Stimulated activated CD4-positive, alpha-beta T cell treated with anti-CD3 and anti-CD28 coated beads, Interleukin-12 subunit alpha, Interleukin-12 subunit beta, amount 100 ng/mL, for 48 hours (primary cell): ENCODE results near the gene FGGY.
"Not testable (repeated sequence)": the region's sequence is repeated elsewhere in the genome, so short reads cannot be mapped to it uniquely, and the experiment has no call there.

ENCODE experiments used
- DNase-seq, 3 donors: peaks; one replicate each; pipeline ENCODE4 v3.0.0-alpha.2; 2020; ENCODE audit warnings: low read depth in 2 of 3, low spot score in 1 of 3

Gene FGGY

DNA sequence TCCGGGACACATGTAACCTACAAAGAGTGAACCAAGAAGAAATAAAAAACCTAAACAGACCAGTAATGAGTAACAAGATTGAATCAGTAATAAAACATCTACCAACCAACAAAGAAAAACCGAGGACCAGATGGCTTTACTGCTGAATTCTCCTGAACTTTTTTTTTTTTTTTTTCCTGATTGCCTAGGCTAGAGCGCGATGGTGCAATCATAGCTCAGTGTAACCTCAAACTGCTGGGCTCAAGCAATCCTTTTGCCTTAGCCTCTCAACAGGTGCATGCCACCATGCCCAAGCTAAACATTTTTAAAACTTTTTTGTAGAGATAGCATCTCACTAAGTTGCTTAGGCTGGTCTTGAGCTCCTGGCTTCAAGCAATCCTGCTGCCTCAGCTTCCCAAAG, 11.2 kb upstream of the FGGY start:
- no peak for DNase-seq

DNA sequence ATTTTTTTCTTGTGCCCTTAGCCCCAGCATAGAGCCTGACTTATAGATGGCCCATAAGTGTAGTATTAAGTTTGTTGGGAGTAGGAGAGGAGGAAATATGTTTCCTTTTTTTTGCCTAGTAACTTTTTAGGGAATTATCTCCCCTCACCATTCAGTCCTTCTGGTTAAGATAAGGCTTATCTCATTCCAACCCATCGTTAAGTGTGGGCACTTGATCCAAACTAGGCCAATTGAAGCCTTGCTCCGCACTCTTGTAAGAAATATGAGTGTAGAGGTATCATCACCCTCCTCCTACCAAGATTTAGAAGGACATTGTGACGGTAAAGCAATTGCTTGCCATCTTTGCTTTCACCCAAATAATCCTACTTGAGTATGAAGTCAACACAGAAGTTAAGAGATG, 8.8 kb upstream of the FGGY start:
- no peak for DNase-seq

DNA sequence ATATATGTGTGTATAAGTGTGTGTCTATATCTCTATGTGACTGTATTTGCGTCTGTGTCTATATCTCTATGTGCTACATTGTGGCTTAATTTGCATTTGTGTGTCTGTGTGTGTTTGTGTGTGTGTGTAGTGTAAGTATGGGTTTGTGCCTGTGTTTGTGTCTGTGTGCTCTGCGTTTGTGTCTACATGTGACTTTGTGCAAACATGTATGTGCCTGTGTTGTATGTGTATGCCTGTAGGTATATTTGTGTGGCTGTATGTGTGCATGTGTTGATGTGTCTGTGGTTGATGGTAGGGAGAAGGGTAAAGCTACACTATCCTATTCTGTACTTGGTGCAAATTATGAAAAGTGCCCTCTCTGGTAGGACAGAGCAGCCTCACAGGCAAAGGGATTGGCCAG, 7.3 kb upstream of the FGGY start:
- DNase-seq = no peak

DNA sequence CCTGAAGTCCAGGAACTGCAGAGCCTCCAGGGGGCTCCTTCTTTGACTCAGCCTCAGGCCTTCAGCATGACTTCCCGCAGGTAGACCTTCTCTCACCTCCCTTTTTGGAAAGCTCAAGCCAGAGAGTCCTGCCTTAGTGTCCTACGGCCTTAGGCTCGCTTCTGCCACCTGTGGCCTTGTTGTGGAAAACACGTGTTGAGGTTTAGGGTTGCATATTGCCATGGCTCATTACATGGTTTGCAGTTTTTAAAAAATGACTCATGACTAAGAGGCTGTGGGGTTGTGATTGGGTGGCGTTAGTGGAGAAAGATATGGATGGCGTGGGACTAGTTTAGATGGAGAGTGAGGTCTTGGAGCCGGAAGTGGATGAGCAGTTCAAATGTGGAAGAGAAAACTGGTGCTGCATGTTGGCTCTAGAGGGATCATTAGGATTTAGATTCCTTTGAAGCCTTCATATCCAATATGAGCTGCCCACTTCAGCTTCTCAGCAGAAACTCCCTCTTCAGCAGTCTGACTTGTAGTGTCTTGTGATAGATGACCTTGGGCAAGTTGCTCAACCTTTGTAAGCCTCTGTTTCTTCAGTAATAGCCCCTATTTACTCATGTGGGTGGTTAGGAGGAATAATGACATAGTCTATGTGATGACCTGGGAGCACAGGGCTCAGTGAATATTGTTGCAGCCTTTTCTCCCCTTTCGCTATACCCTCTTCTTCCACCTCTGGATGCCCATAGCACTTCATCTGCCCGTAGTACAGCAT, 6.5 kb upstream of the FGGY start:
- no peak for DNase-seq

DNA sequence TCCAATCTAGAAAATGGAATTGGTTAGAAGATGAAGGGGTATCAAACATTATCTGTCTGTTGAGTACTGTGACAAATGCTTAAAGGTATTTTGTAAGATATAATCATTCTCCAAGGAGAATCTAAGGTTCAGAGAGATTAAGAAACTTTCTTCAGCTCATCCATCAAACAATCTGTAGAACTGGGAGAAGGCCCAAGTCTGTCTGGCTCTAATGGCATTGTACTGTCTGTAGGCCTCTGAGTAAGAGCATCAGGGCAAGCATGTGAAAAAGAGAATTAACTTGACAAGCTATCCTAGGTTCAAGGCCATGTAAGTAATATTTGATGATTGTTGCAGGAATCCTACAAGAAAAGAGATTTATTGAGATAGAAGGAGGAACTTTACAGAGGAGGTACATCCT, 5.3 kb upstream of the FGGY start:
- DNase-seq = no peak

DNA sequence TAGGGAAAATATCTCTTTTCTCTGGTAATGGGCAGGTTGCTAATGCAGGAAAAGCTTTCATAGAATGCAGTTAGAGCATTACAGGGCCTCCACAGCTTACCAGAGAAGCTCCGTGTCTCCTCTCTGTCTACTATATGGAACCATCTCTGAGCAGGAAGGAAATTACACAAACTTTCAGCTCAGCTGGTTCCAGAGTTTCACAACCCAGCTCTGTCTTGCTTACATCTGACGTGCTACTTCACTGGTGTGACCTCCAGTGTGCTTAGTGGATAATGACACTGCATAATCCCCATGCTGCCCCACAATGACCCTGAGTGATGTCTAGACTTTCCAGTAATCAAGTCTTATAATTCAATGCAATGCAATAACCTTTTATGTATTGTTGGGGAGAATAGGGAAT, 4.3 kb upstream of the FGGY start:
- DNase-seq = no peak

DNA sequence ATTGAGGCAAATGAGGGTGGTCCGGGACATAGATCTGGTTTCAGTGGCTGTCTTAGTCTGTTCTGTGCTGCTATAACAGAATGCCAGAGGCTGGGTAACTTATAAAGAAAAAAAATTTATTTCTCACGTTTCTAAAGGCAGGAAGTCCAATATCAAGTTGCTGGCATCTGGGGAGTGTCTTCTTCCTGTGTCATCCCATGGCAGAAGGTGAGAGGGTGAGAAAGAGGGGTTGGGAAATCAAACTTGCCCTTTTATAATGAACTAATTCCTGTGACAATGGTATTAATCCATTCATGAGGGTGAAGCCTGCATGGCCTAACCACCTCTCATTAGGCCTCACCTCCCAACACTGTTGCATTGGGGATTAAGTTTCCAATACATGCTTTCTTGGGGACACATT, 3.7 kb upstream of the FGGY start:
- no peak for DNase-seq

DNA sequence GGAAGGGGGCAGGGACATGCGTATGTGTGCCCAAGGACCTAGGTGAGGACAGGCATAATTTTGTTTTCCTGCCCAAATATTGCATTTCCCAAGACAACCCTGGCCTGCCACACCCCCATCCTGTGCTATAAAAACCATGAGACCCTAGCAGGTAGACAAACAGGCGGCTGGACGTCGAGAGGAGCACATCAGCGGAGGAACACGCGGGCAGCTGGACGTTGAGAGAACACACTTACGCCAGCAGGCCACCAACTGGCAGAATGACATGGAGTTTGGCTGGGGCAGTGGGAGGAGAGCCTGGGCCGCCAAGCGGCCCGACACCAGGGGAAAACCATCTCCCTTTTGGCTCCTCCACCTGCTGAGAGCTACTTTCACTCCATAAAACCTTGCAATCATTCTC, 3.0 kb upstream of the FGGY start:
- no peak for DNase-seq

DNA sequence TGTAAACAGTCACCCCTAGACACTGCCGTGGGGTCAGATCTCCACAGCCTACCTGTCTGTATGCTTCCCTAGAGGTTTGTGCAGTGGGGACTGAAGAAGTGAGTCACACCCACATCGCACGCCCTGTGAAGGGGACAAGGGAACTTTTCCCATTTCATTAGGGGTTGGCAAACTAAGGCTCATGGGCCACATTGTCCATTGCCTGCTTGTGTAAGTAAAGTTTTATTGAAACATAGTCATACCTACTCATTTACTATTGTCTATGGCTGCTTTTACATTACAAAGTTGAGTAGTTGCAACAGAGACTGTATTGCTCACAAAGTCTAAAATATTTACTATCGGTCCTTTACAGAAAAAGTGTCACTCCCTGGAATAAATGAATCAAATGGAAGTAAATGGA, 2.5 kb upstream of the FGGY start:
- DNase-seq = no peak

DNA sequence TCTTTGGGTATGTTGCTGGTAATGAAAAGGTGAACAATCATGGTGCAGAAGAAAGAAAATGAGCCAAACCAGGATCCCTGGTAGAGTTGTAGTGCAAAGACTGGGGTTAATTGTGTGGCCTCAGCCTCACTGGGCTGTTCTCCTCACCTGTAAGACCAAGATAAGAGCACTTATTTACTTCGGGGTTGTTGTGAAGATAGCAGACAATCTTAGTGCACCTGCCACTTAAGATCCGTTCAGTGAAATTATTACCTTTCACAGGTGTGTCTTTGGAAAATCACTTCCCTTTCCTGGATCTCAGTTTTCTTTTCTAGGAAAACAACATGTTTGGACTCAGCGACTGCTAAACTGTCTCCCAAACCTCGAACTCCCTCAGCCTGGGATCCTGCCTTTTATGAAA, 1.3 kb upstream of the FGGY start:
- DNase-seq = no peak

DNA sequence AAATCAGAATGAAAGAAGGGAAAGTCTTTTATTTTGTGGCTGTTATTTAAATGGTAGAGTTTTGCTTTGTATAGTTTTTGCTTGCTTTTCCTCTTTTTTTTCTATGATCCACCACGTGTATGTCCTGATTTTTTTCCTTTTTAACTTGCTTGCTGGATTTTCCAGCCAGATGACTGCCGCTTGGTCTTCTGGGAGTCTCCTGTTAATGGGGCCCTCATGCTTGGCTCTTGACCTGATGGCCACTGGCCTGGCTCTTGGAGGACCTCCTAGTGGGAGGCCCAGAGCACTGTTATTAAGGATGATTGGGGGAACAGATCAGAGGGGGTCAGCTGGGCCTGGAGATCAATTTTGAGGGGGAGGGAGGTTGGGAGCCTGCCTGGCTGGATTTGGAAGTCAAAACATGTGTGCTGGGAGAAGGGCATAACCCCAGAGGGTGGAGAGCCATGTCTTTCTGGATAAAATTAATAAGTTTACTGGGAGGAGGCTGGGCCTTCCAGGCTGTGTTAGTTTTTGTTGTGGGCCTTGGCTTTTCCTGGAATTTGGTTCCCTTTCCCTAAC, 1.2 kb downstream of the FGGY start:
- DNase-seq = no peak

DNA sequence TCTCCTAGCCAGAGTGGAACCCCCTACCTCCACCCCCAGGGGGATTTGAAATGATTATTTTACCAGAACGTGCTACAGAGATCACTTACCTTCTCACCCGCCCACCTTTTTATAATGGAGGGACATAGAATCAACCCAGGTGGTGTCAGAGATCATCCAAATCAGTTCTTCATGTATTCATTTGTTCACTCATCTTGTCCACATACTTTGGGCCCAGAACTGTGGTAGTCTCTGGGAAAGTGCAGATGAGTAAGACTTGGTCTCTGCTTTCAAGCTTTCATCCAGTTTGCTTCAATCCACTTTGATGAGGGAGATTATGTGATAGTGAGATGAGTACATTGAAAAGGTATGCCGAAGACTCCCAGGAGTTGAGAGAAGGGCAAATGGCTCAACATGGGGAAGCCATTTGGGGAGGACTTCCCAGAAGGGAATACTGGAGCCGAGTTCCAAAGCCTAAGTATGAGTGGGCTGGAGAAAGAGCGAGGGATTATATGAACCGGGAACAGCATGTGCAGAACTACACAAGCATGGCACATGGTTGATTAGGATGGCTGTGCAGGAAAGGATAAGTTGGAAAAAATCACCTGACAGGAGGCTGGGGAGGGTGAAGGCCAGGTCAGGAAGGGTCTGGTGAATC, 1.9 kb downstream of the FGGY start:
- DNase-seq = no peak

DNA sequence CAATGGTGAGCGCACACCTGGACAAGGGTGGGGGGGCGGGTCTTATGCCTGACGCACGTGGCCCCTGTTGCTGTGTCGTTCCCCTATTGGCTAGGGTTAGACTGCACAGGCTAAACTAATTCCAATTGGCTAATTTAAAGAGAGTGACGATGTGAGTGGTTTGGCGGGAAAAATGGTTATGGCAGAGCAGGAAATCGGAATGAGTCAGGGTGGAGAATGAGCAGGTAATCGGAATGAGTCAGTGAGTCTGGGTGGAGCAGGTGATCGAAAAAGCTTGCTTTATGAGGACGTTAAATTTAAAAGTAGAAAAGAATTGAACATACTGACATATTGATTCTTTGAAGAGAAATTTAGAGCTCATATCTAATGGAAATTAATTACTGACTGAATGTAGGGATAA, 2.8 kb downstream of the FGGY start:
- not testable (repeated sequence) for DNase-seq

DNA sequence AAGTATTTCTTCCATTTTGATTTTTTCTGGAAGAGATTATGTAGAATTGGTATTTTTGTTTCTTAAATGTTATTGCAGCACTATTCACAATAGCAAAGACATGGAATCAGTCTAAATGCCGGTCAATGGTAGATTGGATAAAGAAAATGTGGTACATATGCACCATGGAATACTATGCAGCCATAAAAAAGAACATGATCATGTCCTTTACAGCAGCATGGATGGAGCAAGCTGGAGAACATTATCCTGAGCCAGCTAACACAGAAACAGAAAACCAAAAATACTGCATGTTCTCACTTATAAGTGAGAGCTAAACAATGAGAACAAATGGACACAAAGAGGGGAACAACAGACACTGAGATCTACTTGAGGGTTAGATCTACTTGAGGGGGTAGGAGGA, 5.4 kb downstream of the FGGY start:
- DNase-seq = no peak

DNA sequence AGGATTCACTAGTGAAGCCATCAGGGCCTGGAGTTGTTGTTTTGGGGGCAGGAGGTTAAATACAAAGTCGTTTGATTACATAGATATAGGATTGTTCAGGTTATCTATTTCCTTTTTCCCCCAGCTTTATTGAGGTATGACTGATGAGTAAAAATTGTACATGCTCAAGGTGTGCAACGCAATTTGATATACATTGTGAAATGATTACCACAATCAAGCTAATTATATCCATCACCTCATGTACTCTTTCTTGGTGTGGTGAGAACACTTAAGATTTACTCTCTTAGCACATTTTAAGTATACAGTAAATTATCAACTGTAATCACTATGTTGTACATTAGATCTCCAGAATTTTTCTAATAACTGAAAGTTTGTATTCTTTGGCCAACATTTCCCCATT, 6.0 kb downstream of the FGGY start:
- DNase-seq = no peak

DNA sequence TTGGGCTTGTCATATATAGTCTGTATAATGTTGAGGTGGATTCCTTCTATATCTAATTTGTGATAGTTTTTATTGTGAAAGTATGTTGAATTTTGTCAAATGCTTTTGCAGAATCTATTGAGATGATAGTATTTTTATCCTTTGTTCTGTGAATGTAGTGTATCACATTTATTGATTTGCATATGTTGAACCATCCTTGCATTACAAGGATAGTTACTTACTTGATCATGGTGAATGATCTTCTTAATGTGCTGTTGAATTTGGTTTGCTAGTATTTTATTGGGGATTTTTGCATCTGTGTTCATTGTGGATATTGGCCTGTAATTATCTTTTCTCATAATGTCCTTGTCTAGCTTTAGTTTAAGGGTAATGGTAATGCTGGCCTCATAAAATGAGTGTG, 8.3 kb downstream of the FGGY start:
- DNase-seq = no peak

DNA sequence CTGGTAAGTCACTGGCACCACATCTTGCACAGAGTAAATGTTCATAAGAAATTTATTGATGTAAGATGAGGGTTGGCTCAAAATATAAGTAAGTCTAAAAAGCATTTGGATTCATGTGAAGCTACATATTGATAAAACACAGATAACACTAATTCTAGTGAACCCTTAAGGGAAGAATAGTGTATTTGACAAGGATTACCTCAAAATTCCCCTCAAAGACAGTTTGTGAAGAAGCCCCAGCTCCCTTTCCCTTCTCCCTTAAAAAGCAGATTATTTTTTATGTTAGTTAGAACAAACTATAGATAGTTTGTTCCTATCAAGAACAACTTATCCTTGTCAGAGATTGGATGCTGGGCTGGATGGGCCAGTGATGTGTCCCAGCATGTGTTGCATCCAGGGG, 10.7 kb downstream of the FGGY start:
- no peak for DNase-seq

DNA sequence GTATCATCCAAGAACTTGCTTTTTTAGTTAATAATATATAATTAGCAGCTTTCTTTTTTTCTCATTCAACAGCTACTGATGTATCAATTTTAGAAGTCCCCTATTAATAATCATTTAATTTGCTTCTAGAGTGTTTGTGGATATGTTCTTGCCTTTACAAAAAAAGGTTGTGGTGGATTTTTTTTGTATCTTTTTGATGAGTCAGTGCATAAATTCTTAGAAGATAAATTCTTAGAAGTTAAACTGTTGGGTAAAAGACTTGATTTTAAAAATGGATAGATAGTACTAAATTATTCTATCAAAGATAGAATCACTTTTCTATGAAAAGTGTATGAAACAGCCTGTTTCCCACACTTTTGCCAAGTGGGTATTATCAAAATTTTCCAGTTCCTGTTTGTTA, 11.9 kb downstream of the FGGY start:
- no peak for DNase-seq

DNA sequence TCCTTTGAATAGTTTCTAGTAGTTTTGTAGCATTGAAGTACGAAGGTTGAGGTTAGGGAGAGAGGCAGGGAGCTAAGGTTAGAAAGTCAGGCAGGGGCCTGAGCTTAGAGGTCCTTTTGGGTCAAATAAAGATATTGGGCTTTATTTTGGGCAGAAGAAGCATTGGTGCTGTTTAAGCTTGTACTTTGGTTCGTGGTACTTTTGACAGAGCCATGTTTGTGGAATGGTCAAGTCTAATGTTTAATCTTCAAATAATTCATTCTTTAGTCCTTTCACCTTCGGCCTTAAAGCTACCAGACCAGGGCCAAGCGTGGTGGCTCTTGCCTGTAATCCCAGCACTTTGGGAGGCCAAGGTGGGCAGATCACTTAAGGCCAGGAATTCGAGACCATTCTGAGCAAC, 12.5 kb downstream of the FGGY start:
- no peak for DNase-seq

DNA sequence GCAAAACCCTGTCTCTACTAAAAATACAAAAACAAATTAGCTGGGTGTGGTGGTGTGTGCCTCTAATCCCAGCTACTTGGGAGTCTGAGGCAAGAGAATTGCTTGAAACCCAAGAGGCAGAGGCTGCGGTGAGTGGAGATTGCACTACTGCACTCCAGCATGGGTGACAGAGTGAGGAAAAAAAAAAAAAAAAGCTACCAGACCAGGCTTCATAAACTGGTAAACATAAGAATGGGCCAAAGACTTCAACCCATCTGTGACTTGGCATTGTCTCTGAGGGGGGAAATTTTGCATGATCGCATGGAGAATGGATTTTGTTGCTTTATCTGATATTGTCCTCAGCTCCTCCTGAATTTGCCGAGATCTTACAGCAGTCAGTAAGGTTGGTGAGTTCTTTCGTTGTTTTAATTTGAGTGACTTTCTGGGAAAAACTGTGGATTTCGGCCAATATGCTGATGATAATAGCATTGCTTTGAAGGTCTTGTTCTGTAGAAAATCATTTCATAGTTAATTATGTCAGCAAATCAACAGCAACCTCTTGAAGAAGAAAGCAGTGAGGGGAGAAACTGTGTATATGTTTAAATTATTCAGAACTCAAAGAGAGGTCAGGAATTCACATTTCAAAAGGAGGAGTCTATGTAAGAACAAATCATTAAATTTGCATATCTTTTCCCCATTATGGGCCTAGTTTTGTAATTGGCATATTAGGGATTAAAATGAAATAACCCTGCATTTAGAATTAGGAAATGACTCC, 13.1 kb downstream of the FGGY start:
- DNase-seq = no peak

DNA sequence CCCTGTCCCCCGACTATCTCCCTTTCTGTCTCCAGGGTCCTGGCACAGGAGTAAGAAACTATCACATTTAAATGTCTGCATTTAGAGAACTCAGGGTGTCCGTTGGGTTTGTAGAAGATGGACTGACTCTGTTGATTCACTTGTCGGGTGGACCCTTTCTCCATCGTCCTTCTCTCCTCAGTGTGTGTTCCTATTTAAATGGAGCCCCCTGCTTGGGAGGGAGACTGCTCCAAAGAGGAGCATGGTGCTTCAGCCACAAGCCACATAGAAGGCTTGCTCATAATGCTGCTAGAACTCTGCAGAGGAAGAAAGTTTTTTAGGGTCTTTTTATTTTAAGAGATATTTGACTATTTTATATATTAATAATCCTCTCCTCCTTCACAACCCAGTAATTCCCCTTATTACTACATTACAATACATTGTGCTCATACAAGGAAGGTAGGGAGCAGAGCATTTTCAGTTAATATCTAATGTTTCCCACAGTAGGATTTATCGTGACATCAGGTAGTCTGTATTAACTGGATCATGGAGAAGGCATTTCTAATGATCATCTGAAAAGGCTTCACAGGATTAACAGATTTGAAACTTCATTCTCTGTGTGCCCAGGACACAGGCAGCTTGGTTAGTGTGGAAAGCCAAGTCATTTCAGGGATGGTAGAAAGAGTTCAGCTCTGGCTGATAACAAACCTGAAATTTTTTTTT, 13.8 kb downstream of the FGGY start:
- no peak for DNase-seq
